ENCODE measurements around the gene MYDGF. TPM values are rescaled to one million over a fixed set of nuclear protein-coding genes. Genes with fewer than 3 reads are reported as not detected.

MYDGF gene
- total RNA-seq, 1 experiment from 2014 or later: 426 TPM

DNA sequence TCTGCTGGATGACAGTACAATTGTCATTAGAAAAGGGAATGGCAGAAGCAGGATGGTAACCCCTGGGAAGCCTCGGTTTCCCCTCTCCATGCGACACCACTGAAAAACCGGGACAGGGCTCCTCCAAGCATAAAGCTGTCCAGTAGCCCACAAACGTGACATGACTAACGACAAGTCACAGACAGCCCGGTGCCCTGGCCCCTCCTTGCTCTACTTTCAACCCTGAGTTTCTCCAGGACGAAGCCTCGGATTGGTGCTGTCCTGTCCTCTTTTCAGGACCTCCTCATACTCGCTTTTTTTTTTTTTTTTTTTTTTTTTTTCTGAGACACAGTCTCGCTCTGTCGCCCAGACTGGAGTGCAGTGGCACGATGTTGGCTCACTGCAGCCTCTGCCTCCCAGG is 37.2 kb upstream of the MYDGF start:
- H3K27me3 ChIP-seq (ENCODE audit: low read length): no peaks in the 10 kb centered on the region
- no peaks in the 10 kb centered on the region for H4K20me1 ChIP-seq (ENCODE audit: low read length)
- ATAC-seq (no peak), DNase-seq (no peak)
- no peaks in the 10 kb centered on the region for H3K9me2 ChIP-seq (replicated peaks; ENCODE audit: low read length)
- no peaks in the 10 kb centered on the region for H3F3A ChIP-seq (ENCODE audit: low read length, unreplicated experiment)
- ChIA-PET POLR2A (ENCODE audit: unreplicated experiment) (no interaction called here), CTCF (no interaction called here)
- H3K36me3 ChIP-seq (ENCODE audit: low read depth, low read length): peaks cover 41% of the 10 kb centered on the region
- no peak overlapping the region for H2AFZ ChIP-seq (ENCODE audit: low read length)
- peaks cover 20% of the 10 kb centered on the region for H3K79me2 ChIP-seq (ENCODE audit: low read length)
- H3K4me3 ChIP-seq (ENCODE audit: low read length): no peak overlapping the region
- no peak overlapping the region for H3K27ac ChIP-seq (ENCODE audit: low read length)
- no peaks in the 10 kb centered on the region for H3K4me1 ChIP-seq (ENCODE audit: insufficient read depth, low read length)
- no peak for TF ChIP-seq EZH2phosphoT487 (IDR thresholded peaks at IDR 0.05; ENCODE audit: borderline replicate concordance, low read length)
- TF ChIP-seq, protein P1, sequence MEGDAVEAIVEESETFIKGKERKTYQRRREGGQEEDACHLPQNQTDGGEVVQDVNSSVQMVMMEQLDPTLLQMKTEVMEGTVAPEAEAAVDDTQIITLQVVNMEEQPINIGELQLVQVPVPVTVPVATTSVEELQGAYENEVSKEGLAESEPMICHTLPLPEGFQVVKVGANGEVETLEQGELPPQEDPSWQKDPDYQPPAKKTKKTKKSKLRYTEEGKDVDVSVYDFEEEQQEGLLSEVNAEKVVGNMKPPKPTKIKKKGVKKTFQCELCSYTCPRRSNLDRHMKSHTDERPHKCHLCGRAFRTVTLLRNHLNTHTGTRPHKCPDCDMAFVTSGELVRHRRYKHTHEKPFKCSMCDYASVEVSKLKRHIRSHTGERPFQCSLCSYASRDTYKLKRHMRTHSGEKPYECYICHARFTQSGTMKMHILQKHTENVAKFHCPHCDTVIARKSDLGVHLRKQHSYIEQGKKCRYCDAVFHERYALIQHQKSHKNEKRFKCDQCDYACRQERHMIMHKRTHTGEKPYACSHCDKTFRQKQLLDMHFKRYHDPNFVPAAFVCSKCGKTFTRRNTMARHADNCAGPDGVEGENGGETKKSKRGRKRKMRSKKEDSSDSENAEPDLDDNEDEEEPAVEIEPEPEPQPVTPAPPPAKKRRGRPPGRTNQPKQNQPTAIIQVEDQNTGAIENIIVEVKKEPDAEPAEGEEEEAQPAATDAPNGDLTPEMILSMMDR (conservative IDR thresholded peaks at IDR 0.05; ENCODE audit: low read depth, low read length): no peak
- no peak for TF ChIP-seq EZH2 (IDR thresholded peaks at IDR 0.05; ENCODE audit: low read length, unreplicated experiment)
- no TSS peak for BruUV-seq (replicated peaks)
- intact Hi-C loops (cut with micrococcal nuclease): no loop called here
- no peak overlapping the region for H3K9ac ChIP-seq (ENCODE audit: low read length)
- no peaks in the 10 kb centered on the region for H3K9me3 ChIP-seq (ENCODE audit: low read length)
- no peak overlapping the region for H3K4me2 ChIP-seq (ENCODE audit: low read length)

DNA sequence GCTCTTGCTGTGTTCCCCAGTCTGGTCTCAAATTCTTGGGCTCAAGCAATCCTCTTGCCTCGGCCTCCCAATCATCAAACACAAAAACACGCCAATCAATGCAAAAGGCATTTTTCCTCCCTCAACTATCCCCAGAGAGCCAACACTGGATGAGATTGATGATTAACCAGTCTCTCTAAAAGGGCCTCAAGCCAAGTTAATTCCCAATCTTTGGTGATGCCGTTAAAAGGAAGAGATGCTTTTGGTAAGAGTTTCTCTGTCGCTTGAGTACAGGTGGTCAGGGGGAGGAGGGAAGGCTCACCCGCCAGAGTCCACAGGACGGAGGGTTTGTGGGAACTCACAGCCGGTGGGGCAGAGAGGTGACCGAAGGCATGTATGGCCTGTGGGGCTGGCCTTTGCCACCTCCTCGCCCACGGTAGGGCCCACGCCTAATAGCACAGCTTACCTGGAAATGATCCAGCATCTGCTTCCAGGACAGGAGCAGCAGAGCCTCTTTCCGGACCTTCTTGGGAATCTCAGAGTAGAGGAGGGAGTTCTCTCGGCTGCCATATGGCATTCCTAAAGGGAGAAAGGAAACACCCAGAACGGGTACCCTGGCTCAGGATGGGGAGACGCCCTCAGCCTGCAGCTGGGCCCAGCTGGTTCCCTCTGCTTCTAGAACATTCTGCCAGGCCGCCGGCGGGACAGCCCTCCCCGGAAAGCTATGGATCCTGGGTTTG is 35.4 kb upstream of the MYDGF start:
- ChIA-PET POLR2A (ENCODE audit: unreplicated experiment) (no interaction called here), CTCF (no interaction called here)
- no peak for DNase-seq
- Histone ChIP-seq H2AFZ (ENCODE audit: low read length) (no peak overlapping the region), H3K9me2 (replicated peaks; ENCODE audit: low read length) (no peaks in the 10 kb centered on the region), H3F3A (ENCODE audit: low read length, unreplicated experiment) (no peaks in the 10 kb centered on the region), H3K79me2 (ENCODE audit: low read length) (peaks cover 7% of the 10 kb centered on the region; the same call in 1 of the 2 replicates), H3K36me3 (ENCODE audit: low read depth, low read length) (peaks cover 44% of the 10 kb centered on the region), H3K27ac (ENCODE audit: low read length) (no peak overlapping the region), H3K9ac (ENCODE audit: low read length) (no peak overlapping the region), H4K20me1 (ENCODE audit: low read length) (no peaks in the 10 kb centered on the region), H3K4me2 (ENCODE audit: low read length) (no peak overlapping the region), H3K27me3 (ENCODE audit: low read length) (no peaks in the 10 kb centered on the region), H3K9me3 (ENCODE audit: low read length) (no peaks in the 10 kb centered on the region), H3K4me1 (ENCODE audit: insufficient read depth, low read length) (no peaks in the 10 kb centered on the region), H3K4me3 (ENCODE audit: low read length) (no peak overlapping the region)
- intact Hi-C loops (cut with micrococcal nuclease): no loop called here
- no TSS peak for BruUV-seq (replicated peaks)
- ATAC-seq: no peak
- TF ChIP-seq EZH2phosphoT487 (IDR thresholded peaks at IDR 0.05; ENCODE audit: borderline replicate concordance, low read length): no peak
- TF ChIP-seq, protein P1 (conservative IDR thresholded peaks at IDR 0.05; ENCODE audit: low read depth, low read length): no peak
- no peak for TF ChIP-seq EZH2 (IDR thresholded peaks at IDR 0.05; ENCODE audit: low read length, unreplicated experiment)

DNA sequence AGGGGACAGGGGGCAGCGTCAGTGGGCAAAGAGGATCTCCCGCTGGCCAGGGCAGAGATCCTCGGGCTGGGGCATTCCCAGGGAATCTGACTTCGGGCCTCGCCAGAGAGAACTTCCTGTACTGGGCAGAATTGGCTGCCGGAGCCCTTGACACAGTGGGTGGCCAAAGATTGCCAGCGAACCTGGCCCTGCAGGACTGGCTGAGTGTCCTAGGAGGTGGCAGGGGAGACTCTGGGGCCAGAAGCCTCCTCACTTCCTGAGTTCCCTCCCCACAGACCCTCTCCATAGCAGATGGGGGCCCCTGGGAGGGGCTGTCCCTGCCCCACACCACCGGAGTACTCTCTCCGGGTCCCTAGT is 34.2 kb upstream of the MYDGF start:
- Histone ChIP-seq H3F3A (ENCODE audit: low read length, unreplicated experiment) (no peaks in the 10 kb centered on the region), H3K9ac (ENCODE audit: low read length) (no peak overlapping the region), H3K4me1 (ENCODE audit: insufficient read depth, low read length) (no peaks in the 10 kb centered on the region), H3K4me2 (ENCODE audit: low read length) (no peak overlapping the region), H3K9me3 (ENCODE audit: low read length) (no peaks in the 10 kb centered on the region), H3K9me2 (replicated peaks; ENCODE audit: low read length) (no peaks in the 10 kb centered on the region), H2AFZ (ENCODE audit: low read length) (no peak overlapping the region), H3K27me3 (ENCODE audit: low read length) (no peaks in the 10 kb centered on the region), H4K20me1 (ENCODE audit: low read length) (no peaks in the 10 kb centered on the region), H3K36me3 (ENCODE audit: low read depth, low read length) (peaks cover 53% of the 10 kb centered on the region), H3K4me3 (ENCODE audit: low read length) (no peak overlapping the region), H3K27ac (ENCODE audit: low read length) (no peak overlapping the region), H3K79me2 (ENCODE audit: low read length) (no peaks in the 10 kb centered on the region)
- DNase-seq (no peak), ATAC-seq (no peak)
- intact Hi-C loops (cut with micrococcal nuclease): no loop called here
- ChIA-PET POLR2A (ENCODE audit: unreplicated experiment) (no interaction called here), CTCF (no interaction called here)
- TF ChIP-seq EZH2phosphoT487 (IDR thresholded peaks at IDR 0.05; ENCODE audit: borderline replicate concordance, low read length): no peak
- no peak for TF ChIP-seq EZH2 (IDR thresholded peaks at IDR 0.05; ENCODE audit: low read length, unreplicated experiment)
- TF ChIP-seq, protein P1 (conservative IDR thresholded peaks at IDR 0.05; ENCODE audit: low read depth, low read length): no peak
- BruUV-seq (replicated peaks): no TSS peak

Data from PC-3 (cell line).